Measurements from ENCODE around the gene ZNF136. TPM values are rescaled to one million over a fixed set of nuclear protein-coding genes. Genes with fewer than 3 reads are reported as not detected.
A peak's percentile ranks its signal among the peaks of the same experiment; 100 is the strongest.

The ZNF136 gene
- total RNA-seq, 1 experiment from 2014 or later: 6.6 TPM

GRCh38 chr19:12163826-12164225 is 930 bp downstream of the ZNF136 start:
- DNase-seq (ENCODE audit: low read depth): peak; percentile 19
- in situ Hi-C loops (cut with HindIII; ENCODE audit: low pct_unique_long_range_greater_than_20kb, low sequenced_read_pairs): no loop called here

DNA sequence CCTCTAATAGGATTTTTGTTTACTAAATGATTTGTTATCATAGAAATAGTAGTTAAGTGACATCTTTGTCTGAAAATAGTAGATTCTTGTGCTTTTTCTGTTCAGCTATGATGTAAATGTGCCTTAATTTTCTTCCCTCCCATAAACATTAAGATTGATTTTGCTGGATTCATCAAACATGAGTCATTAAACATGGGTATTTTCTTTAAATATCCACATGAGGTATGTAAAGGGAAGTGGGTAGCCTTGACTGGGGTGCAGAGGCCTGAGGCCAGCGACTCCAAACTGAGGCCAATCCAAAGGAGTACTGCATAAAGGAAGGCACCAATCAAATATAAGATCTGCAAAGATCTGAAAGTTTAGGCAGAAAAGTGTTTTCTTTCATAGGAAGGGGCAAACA is 3.7 kb downstream of the ZNF136 start:
- DNase-seq (ENCODE audit: low read depth): no peak
- in situ Hi-C loops (cut with HindIII; ENCODE audit: low pct_unique_long_range_greater_than_20kb, low sequenced_read_pairs): no loop called here

DNA sequence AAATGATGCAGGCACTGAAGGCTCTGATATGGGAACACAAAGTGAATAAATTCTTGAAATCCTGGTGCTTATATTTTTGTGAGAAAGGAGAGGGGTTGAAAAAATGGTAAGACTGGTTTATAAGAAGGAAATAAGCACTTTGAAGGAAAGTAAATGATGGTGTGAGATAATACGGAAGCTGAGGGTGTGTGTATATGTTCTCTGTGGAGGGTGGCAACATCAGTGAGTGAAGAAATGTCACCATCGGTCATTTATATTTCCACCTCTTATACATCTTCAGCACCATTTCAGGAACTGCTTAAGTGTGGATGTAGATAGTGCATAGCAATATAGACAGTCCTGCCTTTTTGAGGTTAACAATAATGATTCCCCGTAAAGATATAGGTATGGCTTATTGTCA is 17.5 kb downstream of the ZNF136 start:
- DNase-seq (ENCODE audit: low read depth): no peak
- in situ Hi-C loops (cut with HindIII; ENCODE audit: low pct_unique_long_range_greater_than_20kb, low sequenced_read_pairs): loop anchor here (10.0 kb wide), 1 partner anchor 46 kb away; no protein-coding TSS in a partner anchor

DNA sequence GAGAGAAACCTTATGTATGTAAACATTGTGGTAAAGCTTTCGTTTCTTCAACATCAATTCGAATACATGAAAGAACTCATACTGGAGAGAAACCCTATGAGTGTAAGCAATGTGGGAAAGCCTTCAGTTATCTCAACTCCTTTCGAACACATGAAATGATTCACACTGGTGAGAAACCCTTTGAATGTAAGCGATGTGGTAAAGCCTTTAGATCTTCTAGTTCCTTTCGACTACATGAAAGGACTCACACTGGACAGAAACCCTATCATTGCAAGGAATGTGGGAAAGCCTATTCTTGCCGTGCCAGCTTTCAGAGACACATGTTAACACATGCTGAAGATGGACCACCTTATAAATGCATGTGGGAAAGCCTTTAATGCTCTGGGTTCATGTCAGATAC is 24.7 kb downstream of the ZNF136 start:
- no peak for DNase-seq (ENCODE audit: low read depth)
- in situ Hi-C loops (cut with HindIII; ENCODE audit: low pct_unique_long_range_greater_than_20kb, low sequenced_read_pairs): loop anchor here (10.0 kb wide), 1 partner anchor 53 kb away; no protein-coding TSS in a partner anchor

DNA sequence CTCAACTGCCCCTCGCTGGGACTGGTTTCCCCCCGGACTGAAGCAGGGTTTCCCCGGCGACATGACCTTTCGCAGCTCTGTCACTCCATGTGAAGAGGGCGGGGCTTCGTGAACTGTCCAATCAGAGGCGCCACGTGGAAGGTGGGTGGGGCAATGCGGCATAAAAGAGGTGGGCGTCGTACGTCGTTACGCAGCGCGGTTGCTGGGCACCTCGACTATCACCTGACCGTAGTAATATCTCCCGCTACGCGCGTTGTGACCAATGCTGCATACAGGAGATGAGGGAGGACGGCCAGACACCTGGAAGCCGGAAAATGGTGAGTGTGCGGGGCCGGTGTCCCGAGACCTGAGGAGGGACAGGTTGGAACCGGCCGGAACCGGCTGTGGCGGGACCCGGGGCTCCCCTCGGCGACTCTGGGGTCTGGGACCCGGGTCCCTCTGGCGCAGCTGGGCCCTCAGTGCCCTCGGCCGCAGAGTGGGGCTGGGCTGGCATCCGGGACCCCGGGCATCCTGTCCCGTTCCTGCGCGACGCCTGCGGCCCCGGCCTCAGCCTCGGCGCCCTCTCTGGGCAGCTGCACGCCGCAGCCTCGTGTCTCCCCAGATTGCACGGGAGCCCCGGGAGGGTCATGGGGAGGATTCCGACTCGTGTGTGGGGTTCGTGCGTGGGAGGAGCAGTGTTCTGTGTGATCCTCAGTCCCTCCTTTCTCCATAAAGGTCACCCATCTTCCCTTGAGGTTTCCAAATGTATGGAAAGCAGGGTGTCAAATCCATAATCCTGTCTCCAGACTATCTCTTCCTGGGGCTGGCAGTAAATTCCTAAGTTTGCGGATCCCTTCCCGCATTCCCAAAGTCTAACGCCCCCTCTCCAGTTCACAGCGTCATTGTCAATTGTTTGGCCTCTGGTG is 32.2 kb downstream of the ZNF136 start:
- no peak for DNase-seq (ENCODE audit: low read depth)
- in situ Hi-C loops (cut with HindIII; ENCODE audit: low pct_unique_long_range_greater_than_20kb, low sequenced_read_pairs): no loop called here

DNA sequence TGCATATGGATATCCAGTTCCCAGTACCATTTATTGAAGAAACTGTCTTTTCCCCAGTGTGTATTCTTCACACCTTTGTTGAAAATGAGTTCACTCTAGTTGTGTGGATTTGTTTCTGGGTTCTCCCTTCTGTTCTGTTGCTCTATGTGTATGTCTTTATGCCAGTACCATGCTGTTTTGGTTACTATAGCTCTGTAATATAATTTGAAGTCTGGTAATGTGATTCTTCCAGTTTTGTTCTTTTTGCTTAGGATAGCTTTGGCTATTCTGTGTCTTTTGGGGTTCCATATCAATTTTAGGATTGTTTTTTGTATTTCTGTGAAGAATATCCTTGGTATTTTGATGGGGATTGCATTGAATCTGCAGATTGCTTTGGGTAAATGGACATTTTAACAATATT is 35.2 kb downstream of the ZNF136 start:
- in situ Hi-C loops (cut with HindIII; ENCODE audit: low pct_unique_long_range_greater_than_20kb, low sequenced_read_pairs): no loop called here

GRCh38 chr19:12199757-12200419 is 37.0 kb downstream of the ZNF136 start:
- in situ Hi-C loops (cut with HindIII; ENCODE audit: low pct_unique_long_range_greater_than_20kb, low sequenced_read_pairs): no loop called here

More for the DNA sequence above, 35.2 kb downstream of the ZNF136 start:
- no peak for DNase-seq (ENCODE audit: low read depth)

GRCh38 chr19:12202250-12202649 is 39.4 kb downstream of the ZNF136 start:
- in situ Hi-C loops (cut with HindIII; ENCODE audit: low pct_unique_long_range_greater_than_20kb, low sequenced_read_pairs): no loop called here
- DNase-seq (ENCODE audit: low read depth): no peak

More at GRCh38 chr19:12199757-12200419, 37.0 kb downstream of the ZNF136 start:
- DNase-seq (ENCODE audit: low read depth): no peak

DNA sequence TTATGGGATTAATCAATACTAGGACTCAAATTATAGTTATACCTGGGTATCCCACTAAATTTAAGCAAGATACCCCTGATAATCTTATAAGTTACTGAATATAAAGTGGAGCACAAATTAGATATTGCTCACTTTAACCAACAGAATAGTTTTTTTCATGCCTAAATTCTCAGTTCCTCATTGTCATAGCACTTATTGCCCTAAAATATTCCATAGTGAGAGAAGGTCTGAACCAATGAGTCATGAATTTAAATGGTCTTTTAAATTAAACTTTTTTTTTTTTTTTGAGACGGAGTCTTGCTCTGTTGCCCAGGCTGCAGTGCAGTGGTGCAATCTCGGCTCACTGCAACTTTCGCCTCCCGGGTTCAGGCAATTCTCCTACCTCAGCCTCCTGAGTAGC is 42.4 kb downstream of the ZNF136 start:
- in situ Hi-C loops (cut with HindIII; ENCODE audit: low pct_unique_long_range_greater_than_20kb, low sequenced_read_pairs): no loop called here
- no peak for DNase-seq (ENCODE audit: low read depth)

GRCh38 chr19:12208221-12208620 is 45.3 kb downstream of the ZNF136 start:
- in situ Hi-C loops (cut with HindIII; ENCODE audit: low pct_unique_long_range_greater_than_20kb, low sequenced_read_pairs): no loop called here
- peak; percentile 14 for DNase-seq (ENCODE audit: low read depth)

DNA sequence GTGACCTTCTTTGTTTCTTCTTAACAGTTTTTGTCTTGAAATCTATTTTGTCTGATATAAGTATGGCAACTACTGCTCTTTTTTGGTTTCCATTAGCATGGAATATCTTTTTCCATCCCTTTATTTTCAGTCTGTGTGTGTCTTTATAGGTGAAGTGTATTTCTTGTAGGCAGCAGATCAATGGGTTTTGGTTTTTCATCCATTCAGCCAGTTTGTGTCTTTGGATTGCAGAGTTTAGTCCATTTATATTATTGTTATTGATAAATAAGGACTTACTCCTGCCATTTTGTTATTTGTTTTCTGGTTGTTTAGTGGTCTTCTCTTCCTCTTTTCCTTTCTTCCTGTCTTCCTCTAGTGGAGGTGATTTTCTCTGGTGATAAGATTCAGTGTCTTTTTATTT is 54.4 kb downstream of the ZNF136 start:
- no peak for DNase-seq (ENCODE audit: low read depth)
- in situ Hi-C loops (cut with HindIII; ENCODE audit: low pct_unique_long_range_greater_than_20kb, low sequenced_read_pairs): no loop called here

DNA sequence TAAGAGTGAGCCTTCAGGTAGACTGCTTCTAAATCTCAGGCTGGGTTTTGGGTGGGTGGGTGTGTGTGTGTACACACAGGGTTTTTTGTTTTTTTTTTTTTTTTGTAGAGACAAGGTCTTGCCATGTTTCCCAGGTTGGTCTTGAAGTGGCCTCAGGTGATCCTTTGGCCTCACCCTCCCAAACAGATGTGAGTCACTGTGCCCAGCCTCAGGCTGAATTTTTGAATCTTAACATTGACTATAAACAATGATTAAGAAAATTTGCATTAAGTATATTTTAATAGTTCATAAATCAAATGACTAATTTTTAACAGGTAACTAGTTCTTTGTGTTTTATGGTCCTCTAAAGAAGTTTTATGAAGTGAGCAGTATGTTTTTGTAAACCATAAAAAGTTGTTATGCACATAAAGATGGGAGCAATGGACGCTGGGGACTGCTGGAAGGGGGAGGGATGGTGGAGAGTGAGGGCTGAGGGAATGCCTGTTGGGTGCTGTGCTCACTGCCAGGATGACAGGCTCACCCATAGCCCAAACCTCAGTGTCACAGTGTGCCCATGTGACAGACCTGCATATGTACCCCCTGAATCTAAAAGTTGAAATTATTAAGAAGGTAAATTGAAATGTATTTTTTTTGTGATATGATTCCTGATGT is 60.2 kb downstream of the ZNF136 start:
- in situ Hi-C loops (cut with HindIII; ENCODE audit: low pct_unique_long_range_greater_than_20kb, low sequenced_read_pairs): no loop called here
- no peak for DNase-seq (ENCODE audit: low read depth)

- in situ Hi-C loops (cut with HindIII; ENCODE audit: low pct_unique_long_range_greater_than_20kb, low sequenced_read_pairs): no loop called here
- DNase-seq (ENCODE audit: low read depth): no peak
Observed at GRCh38 chr19:12224676-12225075, 61.8 kb downstream of the ZNF136 start.

GRCh38 chr19:12229990-12230389 is 67.1 kb downstream of the ZNF136 start:
- in situ Hi-C loops (cut with HindIII; ENCODE audit: low pct_unique_long_range_greater_than_20kb, low sequenced_read_pairs): no loop called here
- DNase-seq (ENCODE audit: low read depth): no peak

DNA sequence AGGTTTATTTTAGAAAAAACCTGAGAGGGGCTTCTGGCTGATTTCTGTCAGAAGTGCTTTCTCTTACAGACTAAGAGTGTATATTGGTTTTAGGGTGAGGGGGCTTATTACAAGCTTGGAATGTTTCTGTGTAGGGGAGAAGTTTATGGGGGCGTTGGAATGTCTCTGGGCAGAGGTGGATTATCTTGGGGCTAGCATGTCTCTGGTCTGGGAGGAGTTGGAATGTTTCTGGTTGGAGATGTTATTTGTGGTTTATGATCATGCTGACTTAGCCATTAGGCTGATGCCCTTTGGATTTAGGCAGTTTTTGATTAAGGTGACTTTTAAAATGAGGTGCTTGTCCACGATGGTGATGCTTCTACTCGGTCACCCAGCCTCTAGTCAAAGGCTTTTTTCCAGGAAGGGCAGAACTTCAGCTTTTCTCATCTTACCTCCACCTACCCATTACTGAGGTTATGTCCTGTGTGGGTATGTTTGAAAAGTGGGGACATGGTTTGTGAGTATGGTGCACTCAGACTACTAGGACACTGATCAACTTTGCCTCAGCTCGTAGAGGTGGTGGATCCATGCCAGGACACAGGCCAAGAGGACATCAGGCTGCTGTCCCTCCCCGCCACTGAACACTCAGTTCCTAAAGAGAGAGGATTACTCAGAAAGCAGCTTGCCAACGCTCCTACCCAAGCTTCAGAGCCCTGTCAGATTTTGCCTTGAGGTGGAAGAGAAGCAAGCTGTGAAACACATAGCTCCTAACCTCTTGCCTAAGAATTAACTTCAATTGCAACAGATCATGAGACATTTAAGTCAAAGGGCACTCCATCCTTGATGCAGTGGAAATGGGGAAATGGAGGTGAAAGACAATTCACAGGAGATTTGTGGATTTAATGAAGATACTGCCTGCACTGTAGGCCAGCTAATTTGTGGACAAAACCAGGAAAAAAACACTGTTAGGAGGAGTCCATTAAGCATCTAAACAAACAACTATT is 68.1 kb downstream of the ZNF136 start:
- DNase-seq (ENCODE audit: low read depth): no peak
- in situ Hi-C loops (cut with HindIII; ENCODE audit: low pct_unique_long_range_greater_than_20kb, low sequenced_read_pairs): no loop called here

DNA sequence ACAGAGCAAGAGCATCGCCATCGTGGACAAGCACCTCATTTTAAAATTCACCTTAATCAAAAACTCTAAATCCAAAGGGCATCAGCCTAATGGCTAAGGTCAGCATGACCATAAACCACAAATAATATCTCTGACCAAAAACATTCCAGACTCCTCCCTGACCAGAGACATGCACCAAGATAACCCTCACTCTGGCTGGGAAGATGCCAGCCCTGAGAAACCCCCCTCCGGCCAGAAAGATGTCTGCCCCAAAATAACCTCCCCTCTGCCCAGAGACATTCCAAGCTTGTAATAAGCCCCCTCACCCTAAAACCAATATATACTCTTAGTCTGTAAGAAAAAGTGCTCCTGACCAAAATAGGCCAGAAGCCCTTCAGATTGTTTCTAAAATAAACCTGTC is 70.1 kb downstream of the ZNF136 start:
- in situ Hi-C loops (cut with HindIII; ENCODE audit: low pct_unique_long_range_greater_than_20kb, low sequenced_read_pairs): no loop called here

GRCh38 chr19:12237143-12237839 is 74.4 kb downstream of the ZNF136 start:
- no peak for DNase-seq (ENCODE audit: low read depth)
- in situ Hi-C loops (cut with HindIII; ENCODE audit: low pct_unique_long_range_greater_than_20kb, low sequenced_read_pairs): no loop called here

More for the DNA sequence above, 70.1 kb downstream of the ZNF136 start:
- no peak for DNase-seq (ENCODE audit: low read depth)

Data from Caki2 (cell line).